Measurements from ENCODE around the gene TMEM150B. TPM values are rescaled to one million over a fixed set of nuclear protein-coding genes. Genes with fewer than 3 reads are reported as not detected.

The TMEM150B gene
- polyA plus RNA-seq, 3 donors = 10.1 to 65.6 (median 11.2) TPM

GRCh38 chr19:55344444-55344843 lies 19.3 kb upstream of the TMEM150B start:
- intact Hi-C loops (cut with micrococcal nuclease) = loop anchor here in 1 of 2 donors (5.0 kb wide), 1 partner anchor 38 kb away; the partner anchor contains the start of gene TMEM238
- Mint-ChIP-seq H3K4me3 (no peak overlapping the region), H3K27ac (no peak overlapping the region), H3K4me1 (peaks cover 16% of the 10 kb centered on the region), H3K36me3 (peaks cover 17 to 29% of the 10 kb centered on the region in 2 donors), H3K9me3 (no peaks in the 10 kb centered on the region), H3K27me3 (ENCODE audit: low read depth in 3 of 3) (peaks cover under 1 to 2% (median 2%) of the 10 kb centered on the region in 3 donors)
- Histone ChIP-seq H3K4me2 (replicated peaks; ENCODE audit: extremely low read depth, low read length, poor library complexity, severe bottlenecking) (no peak overlapping the region), H3K27me3 (ENCODE audit: control insufficient read depth in 2 of 2, insufficient read depth in 2 of 2, low read length in 2 of 2) (no peaks in the 10 kb centered on the region), H3K36me3 (replicated peaks in 1 of 2; ENCODE audit: control insufficient read depth in 1 of 2, insufficient read depth in 2 of 2, low read length in 2 of 2) (peaks cover 11 to 15% of the 10 kb centered on the region in 2 donors), H4K20me1 (ENCODE audit: insufficient read depth, low read length) (peaks cover 7% of the 10 kb centered on the region), H3K27ac (ENCODE audit: low read depth in 1 of 2, low read length in 2 of 2) (no peak overlapping the region), H3K79me2 (ENCODE audit: insufficient read depth, low read length) (peaks cover 12% of the 10 kb centered on the region), H2AFZ (ENCODE audit: insufficient read depth, low read depth, low read length, poor library complexity, severe bottlenecking) (no peak overlapping the region), H3K4me3 (replicated peaks in 1 of 3; ENCODE audit: low read depth in 2 of 3, low read length in 3 of 3) (no peak overlapping the region), H3K4me1 (ENCODE audit: control insufficient read depth in 1 of 2, insufficient read depth in 2 of 2, low read length in 2 of 2) (peaks cover 20 to 23% of the 10 kb centered on the region in 2 donors), H3K9ac (ENCODE audit: insufficient read depth, low read length, poor library complexity, severe bottlenecking) (no peak overlapping the region), H3K9me3 (replicated peaks in 1 of 2; ENCODE audit: control insufficient read depth in 1 of 2, insufficient read depth in 1 of 2, low read length in 2 of 2) (no peaks in the 10 kb centered on the region)
- no peak for DNase-seq
- TF ChIP-seq CTCF (IDR thresholded peaks at IDR 0.05) = no peak
- WGBS (ENCODE audit: insufficient coverage) = 84% methylated on average over 9 of the region's 9 CpGs

- peaks cover 17 to 29% of the 10 kb centered on the region in 2 donors for H3K36me3 Mint-ChIP-seq
- peak overlapping the region in 2 of 7 donors; percentile 69 to 82 for H3K27ac Mint-ChIP-seq
- peaks cover 9 to 15% of the 10 kb centered on the region in 2 donors for H3K36me3 ChIP-seq (replicated peaks in 1 of 2; ENCODE audit: control insufficient read depth in 1 of 2, insufficient read depth in 2 of 2, low read length in 2 of 2)
- intact Hi-C loops (cut with micrococcal nuclease) = loop anchor here in 1 of 2 donors (5.0 kb wide), 1 partner anchor 40 kb away; the partner anchor contains the start of gene TMEM238
- H3K79me2 ChIP-seq (ENCODE audit: insufficient read depth, low read length) = peaks cover 12% of the 10 kb centered on the region
- peak overlapping the region; percentile 62 to 63 for H3K4me3 Mint-ChIP-seq
- WGBS (ENCODE audit: insufficient coverage) = 95% methylated on average over 46 of the region's 50 CpGs
- peak overlapping the region in 1 of 3 experiments; percentile 83 for H3K4me3 ChIP-seq (replicated peaks in 1 of 3; ENCODE audit: low read depth in 2 of 3, low read length in 3 of 3)
- H3K27me3 ChIP-seq (ENCODE audit: control insufficient read depth in 2 of 2, insufficient read depth in 2 of 2, low read length in 2 of 2) = no peaks in the 10 kb centered on the region
- no peaks in the 10 kb centered on the region for H3K9me3 Mint-ChIP-seq
- H3K27me3 Mint-ChIP-seq (ENCODE audit: low read depth in 3 of 3) = peaks cover 0 to 3% (median 2%) of the 10 kb centered on the region in 3 donors
- H3K9ac ChIP-seq (ENCODE audit: insufficient read depth, low read length, poor library complexity, severe bottlenecking) = no peak overlapping the region
- peak overlapping the region; percentile 94 for H3K4me2 ChIP-seq (replicated peaks; ENCODE audit: extremely low read depth, low read length, poor library complexity, severe bottlenecking)
- TF ChIP-seq CTCF (IDR thresholded peaks at IDR 0.05) = no peak
- peaks cover 27% of the 10 kb centered on the region for H3K4me1 Mint-ChIP-seq
- H3K4me1 ChIP-seq (ENCODE audit: control insufficient read depth in 1 of 2, insufficient read depth in 2 of 2, low read length in 2 of 2) = peaks cover 31 to 39% of the 10 kb centered on the region in 2 donors
- DNase-seq = no peak
- H3K9me3 ChIP-seq (replicated peaks in 1 of 2; ENCODE audit: control insufficient read depth in 1 of 2, insufficient read depth in 1 of 2, low read length in 2 of 2) = no peaks in the 10 kb centered on the region
- peaks cover 7% of the 10 kb centered on the region for H4K20me1 ChIP-seq (ENCODE audit: insufficient read depth, low read length)
- H3K27ac ChIP-seq (ENCODE audit: low read depth in 1 of 2, low read length in 2 of 2) = no peak overlapping the region
- no peak overlapping the region for H2AFZ ChIP-seq (ENCODE audit: insufficient read depth, low read depth, low read length, poor library complexity, severe bottlenecking)
Measured at GRCh38 chr19:55341595-55342531, 16.7 kb upstream of the TMEM150B start.

All from CD14-positive monocyte (primary cell).